Measurements from ENCODE around the gene CTXND1. TPM values are rescaled to one million over a fixed set of nuclear protein-coding genes. Genes with fewer than 3 reads are reported as not detected.
A peak's percentile ranks its signal among the peaks of the same experiment; 100 is the strongest.

Gene CTXND1
- total and polyA plus RNA-seq, 2 of the 4 experiments (the other 2 are of a cell fraction): not detected

- H3K4me3 ChIP-seq (ENCODE audit: insufficient read depth, low read depth, low read length): no peak overlapping the region
- H4K20me1 ChIP-seq (ENCODE audit: insufficient read depth, low read length): no peaks in the 10 kb centered on the region
- H2BK20ac ChIP-seq (ENCODE audit: low read depth, low read length): no peak overlapping the region
- no peak overlapping the region for H4K5ac ChIP-seq (ENCODE audit: low read depth, low read length)
- no peak overlapping the region for H3K4ac ChIP-seq (ENCODE audit: low read depth, low read length)
- BruUV-seq (replicated peaks): no TSS peak
- CTCF ChIA-PET: no interaction called here
- no peak overlapping the region for H2AK5ac ChIP-seq (ENCODE audit: low read depth, low read length)
- H3K9ac ChIP-seq (ENCODE audit: low read depth, low read length): no peak overlapping the region
- no peak overlapping the region for H2AK9ac ChIP-seq (replicated peaks; ENCODE audit: low read depth, low read length, poor library complexity)
- no peak overlapping the region for H3K56ac ChIP-seq (ENCODE audit: extremely low read depth, insufficient read depth, low read length)
- no peak overlapping the region for H2BK15ac ChIP-seq (ENCODE audit: low read depth, low read length)
- H2AFZ ChIP-seq (replicated peaks; ENCODE audit: low read length, poor library complexity): no peak overlapping the region
- no peaks in the 10 kb centered on the region for H3K4me1 ChIP-seq (ENCODE audit: control insufficient read depth, insufficient read depth, low read length)
- intact Hi-C loops (cut with micrococcal nuclease): no loop called here
- no peak overlapping the region for H3K27ac ChIP-seq (ENCODE audit: insufficient read depth, low read length)
- no peak overlapping the region for H2BK120ac ChIP-seq (ENCODE audit: low read depth, low read length)
- no peak overlapping the region for H3K14ac ChIP-seq (replicated peaks; ENCODE audit: low read depth, low read length)
- no peak overlapping the region for H2BK5ac ChIP-seq (ENCODE audit: low read depth, low read length, poor library complexity, severe bottlenecking)
- no peak overlapping the region for H3K18ac ChIP-seq (ENCODE audit: low read depth, low read length)
- no peak for TF ChIP-seq NFE2L2 (IDR thresholded peaks at IDR 0.05; ENCODE audit: low read depth, low read length)
- no peak for TF ChIP-seq USF2 (IDR thresholded peaks at IDR 0.05; ENCODE audit: low read depth, low read length)
- no peak for TF ChIP-seq RAD21 (IDR thresholded peaks at IDR 0.05; ENCODE audit: low read length)
- TF ChIP-seq BHLHE40 (IDR thresholded peaks at IDR 0.05; ENCODE audit: low read depth, low read length): no peak
- TF ChIP-seq FOS (IDR thresholded peaks at IDR 0.05; ENCODE audit: low read depth, low read length): no peak
- no peak for TF ChIP-seq RFX5 (IDR thresholded peaks at IDR 0.05; ENCODE audit: low read depth, low read length)
- TF ChIP-seq POLR2A (IDR thresholded peaks at IDR 0.05; ENCODE audit: low read depth, low read length): no peak
- TF ChIP-seq CTCF (conservative IDR thresholded peaks at IDR 0.05; ENCODE audit: low read depth, low read length): no peak
- no peak for TF ChIP-seq SMC3 (IDR thresholded peaks at IDR 0.05; ENCODE audit: low read depth, low read length)
- H3K36me3 ChIP-seq (ENCODE audit: control insufficient read depth, insufficient read depth, low read length): no peaks in the 10 kb centered on the region
- no peaks in the 10 kb centered on the region for H3K79me1 ChIP-seq (ENCODE audit: low read depth in 1 of 2, low read length in 2 of 2)
- no peak overlapping the region for H4K91ac ChIP-seq (ENCODE audit: insufficient read depth, low read depth, low read length)
- no peak overlapping the region for H3K4me2 ChIP-seq (ENCODE audit: low read depth, low read length)
- H3K9me3 ChIP-seq (ENCODE audit: control insufficient read depth, insufficient read depth, low read length): no peaks in the 10 kb centered on the region; the same call in 1 of the 2 replicates
- 0 out of 2 replicates have a peak, but pooled peaks cover 6% of the 10 kb centered on the region for H3K9me1 ChIP-seq (ENCODE audit: insufficient read depth, low read length)
- ATAC-seq (ENCODE audit: low read depth) (no peak), DNase-seq (peak; percentile 22)
- in situ Hi-C loops (cut with MboI; ENCODE audit: low sequenced_read_pairs): no loop called here
- no peak overlapping the region for H4K8ac ChIP-seq (ENCODE audit: low read depth in 2 of 2, low read length in 2 of 2)
- H3K23ac ChIP-seq (ENCODE audit: low read depth, low read length): no peak overlapping the region
- POLR2A ChIA-PET (ENCODE audit: unreplicated experiment): no interaction called here
- H3K27me3 ChIP-seq (ENCODE audit: control insufficient read depth, insufficient read depth, low read length): peaks cover 36% of the 10 kb centered on the region
- dilution Hi-C loops (cut with HindIII; ENCODE audit: low sequenced_read_pairs, unreplicated experiment): no loop called here
These were observed 12.0 kb upstream of the CTXND1 start for GRCh38 chr15:80264031-80264430.

Measured in IMR-90 (cell line).